GM18873 (cell line): ENCODE data around the gene SARM1.

Source experiments
- ATAC-seq: cut with Tn5 transposase; IDR thresholded peaks from one replicate; pipeline ENCODE4 v1.9.1; 2021; ENCODE audit warnings: mild to moderate bottlenecking, moderate library complexity, moderate number of reproducible peaks; ENCODE audit not compliant: unreplicated experiment, low FRiP score

The SARM1 gene

GRCh38 chr17:28367641-28368305, 3.7 kb upstream of the SARM1 start:
- no peak for ATAC-seq

GRCh38 chr17:28368306-28368831, 3.1 kb upstream of the SARM1 start:
- ATAC-seq, result no peak

- ATAC-seq, result no peak
Measured at GRCh38 chr17:28368915-28369683, 2.4 kb upstream of the SARM1 start.

GRCh38 chr17:28369684-28370034, 1.8 kb upstream of the SARM1 start:
- no peak for ATAC-seq

GRCh38 chr17:28370035-28370743, 1.3 kb upstream of the SARM1 start, which contains the start of gene VTN:
TSS of gene VTN (minus strand) at chr17:28370307. CDS start at chr17:28370203, 104 bp downstream.
- no peak for ATAC-seq

GRCh38 chr17:28370744-28371103, 770 bp upstream of the SARM1 start:
- no peak for ATAC-seq

- no peak for ATAC-seq
Measured at GRCh38 chr17:28372203-28372944, 880 bp downstream of the SARM1 start.

- ATAC-seq, result no peak
Measured at GRCh38 chr17:28372945-28373274, 1.4 kb downstream of the SARM1 start.

- no peak for ATAC-seq
Measured at GRCh38 chr17:28379814-28380801, 8.6 kb downstream of the SARM1 start.

- ATAC-seq, result no peak
Measured at GRCh38 chr17:28381141-28381825, 9.8 kb downstream of the SARM1 start.

GRCh38 chr17:28384281-28385036, 13.0 kb downstream of the SARM1 start:
- ATAC-seq, result no peak

- ATAC-seq, result no peak
Measured at GRCh38 chr17:28385037-28385400, 13.5 kb downstream of the SARM1 start.

GRCh38 chr17:28385406-28385805, 13.9 kb downstream of the SARM1 start:
- ATAC-seq, result no peak

- no peak for ATAC-seq
Measured at GRCh38 chr17:28386391-28386790, 14.9 kb downstream of the SARM1 start.

- no peak for ATAC-seq
Measured at GRCh38 chr17:28388106-28388505, 16.6 kb downstream of the SARM1 start.

GRCh38 chr17:28390141-28390540, 18.6 kb downstream of the SARM1 start:
- ATAC-seq, result no peak

- no peak for ATAC-seq
Measured at GRCh38 chr17:28390563-28390962, 19.1 kb downstream of the SARM1 start.

- no peak for ATAC-seq
Measured at GRCh38 chr17:28390984-28391383, 19.5 kb downstream of the SARM1 start.
